Measurements from ENCODE around the gene CHRM4. TPM values are rescaled to one million over a fixed set of nuclear protein-coding genes. Genes with fewer than 3 reads are reported as not detected.
A peak's percentile ranks its signal among the peaks of the same experiment; 100 is the strongest.

The CHRM4 gene
- total and polyA plus RNA-seq, 2 of the 13 experiments (the other 11 are each of a cell fraction or from before 2014, with no cell fraction given) = 0.13 to 0.21 TPM

DNA sequence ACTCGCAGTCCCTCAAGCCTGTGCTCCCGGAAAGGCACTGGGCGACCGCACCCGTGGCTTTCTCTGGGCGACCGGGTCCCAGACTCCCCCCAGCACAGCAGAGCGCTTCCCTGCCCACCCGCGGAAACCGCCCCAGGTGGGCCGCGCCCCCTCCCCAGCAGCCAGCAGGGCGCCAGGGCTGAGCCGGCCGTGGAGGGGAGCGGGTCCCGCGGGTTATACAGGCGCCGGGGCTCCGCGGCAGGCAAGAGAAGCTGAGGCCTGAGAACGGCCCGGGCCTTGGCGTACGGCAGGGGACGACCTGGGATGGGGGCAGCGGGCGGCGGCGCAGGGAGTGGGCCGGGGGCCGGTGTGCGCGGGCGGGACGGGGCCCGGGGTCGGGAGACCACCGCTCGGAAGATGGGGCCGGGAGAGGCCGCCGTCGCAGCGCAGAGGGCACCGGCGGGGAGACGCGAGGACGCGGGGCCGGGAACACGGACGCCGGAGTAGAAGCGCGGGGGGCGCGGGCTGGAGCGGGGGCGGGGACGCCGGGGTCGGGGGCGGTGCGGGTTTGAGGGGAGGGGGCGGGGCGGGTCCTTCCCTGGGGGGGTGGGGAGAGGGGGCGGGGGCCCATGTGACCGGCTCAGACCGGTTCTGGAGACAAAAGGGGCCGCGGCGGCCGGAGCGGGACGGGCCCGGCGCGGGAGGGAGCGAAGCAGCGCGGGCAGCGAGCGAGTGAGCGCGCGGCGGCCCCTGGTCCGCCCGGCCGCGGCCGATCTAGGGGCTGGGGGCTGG, 10.3 kb downstream of the CHRM4 start, which contains the start of gene MDK (continued):
- TF ChIP-seq CENPT (CRISPR knock-in tag; IDR thresholded peaks at IDR 0.05; ENCODE audit: low read depth) = no peak
- TF ChIP-seq RBFOX2 (IDR thresholded peaks at IDR 0.05; ENCODE audit: low read depth, low read length) = peak; percentile 55
- no peak for TF ChIP-seq ZNF652 (CRISPR knock-in tag; IDR thresholded peaks at IDR 0.05; ENCODE audit: borderline replicate concordance, low read depth)
- TF ChIP-seq KLF15 (CRISPR knock-in tag; IDR thresholded peaks at IDR 0.05; ENCODE audit: borderline replicate concordance) = no peak
- no peak for TF ChIP-seq HNF4G (IDR thresholded peaks at IDR 0.05; ENCODE audit: borderline replicate concordance, low read depth, low read length)
- TF ChIP-seq HNF4G (CRISPR knock-in tag; IDR thresholded peaks at IDR 0.05; ENCODE audit: borderline replicate concordance, low read depth) = no peak
- no peak for TF ChIP-seq ZNF713 (CRISPR knock-in tag; IDR thresholded peaks at IDR 0.05)
- TF ChIP-seq THAP11 (CRISPR knock-in tag; IDR thresholded peaks at IDR 0.05) = no peak
- no peak for TF ChIP-seq HNRNPL (IDR thresholded peaks at IDR 0.05; ENCODE audit: low read depth, low read length)
- TF ChIP-seq CREB1 (IDR thresholded peaks at IDR 0.05) = no peak
- no peak for TF ChIP-seq CREB1 (CRISPR knock-in tag; IDR thresholded peaks at IDR 0.05)
- TF ChIP-seq NR2C2 (CRISPR knock-in tag; IDR thresholded peaks at IDR 0.05; ENCODE audit: borderline replicate concordance) = no peak
- TF ChIP-seq ZNF674 (CRISPR knock-in tag; IDR thresholded peaks at IDR 0.05; ENCODE audit: low read depth) = no peak
- TF ChIP-seq CBX1 (IDR thresholded peaks at IDR 0.05; ENCODE audit: low read depth) = no peak
- no peak for TF ChIP-seq SRSF1 (optimal IDR thresholded peaks at IDR 0.05; ENCODE audit: low read depth, low read length)
- TF ChIP-seq NFE2L2 (IDR thresholded peaks at IDR 0.05; ENCODE audit: low read length) = no peak
- no peak for TF ChIP-seq ZNF530 (CRISPR knock-in tag; IDR thresholded peaks at IDR 0.05; ENCODE audit: low read depth)
- no peak for TF ChIP-seq ZNF598 (CRISPR knock-in tag; IDR thresholded peaks at IDR 0.05; ENCODE audit: borderline replicate concordance)
- peak; percentile 26 for TF ChIP-seq RBM39 (IDR thresholded peaks at IDR 0.05; ENCODE audit: low read depth, low read length, poor library complexity, severe bottlenecking)
- no peak for TF ChIP-seq BHLHE40 (IDR thresholded peaks at IDR 0.05; ENCODE audit: low read length)
- peak; percentile 5 for TF ChIP-seq ASH2L (IDR thresholded peaks at IDR 0.05; ENCODE audit: insufficient read length, low read depth, low read length)
- TF ChIP-seq NKX3-1 (CRISPR knock-in tag; IDR thresholded peaks at IDR 0.05) = no peak
- TF ChIP-seq ZNF552 (CRISPR knock-in tag; IDR thresholded peaks at IDR 0.05; ENCODE audit: borderline replicate concordance) = no peak
- no peak for TF ChIP-seq ZNF839 (CRISPR knock-in tag; IDR thresholded peaks at IDR 0.05; ENCODE audit: borderline replicate concordance)
- TF ChIP-seq ZNF138 (CRISPR knock-in tag; IDR thresholded peaks at IDR 0.05; ENCODE audit: low read depth) = no peak
- TF ChIP-seq, protein P1, sequence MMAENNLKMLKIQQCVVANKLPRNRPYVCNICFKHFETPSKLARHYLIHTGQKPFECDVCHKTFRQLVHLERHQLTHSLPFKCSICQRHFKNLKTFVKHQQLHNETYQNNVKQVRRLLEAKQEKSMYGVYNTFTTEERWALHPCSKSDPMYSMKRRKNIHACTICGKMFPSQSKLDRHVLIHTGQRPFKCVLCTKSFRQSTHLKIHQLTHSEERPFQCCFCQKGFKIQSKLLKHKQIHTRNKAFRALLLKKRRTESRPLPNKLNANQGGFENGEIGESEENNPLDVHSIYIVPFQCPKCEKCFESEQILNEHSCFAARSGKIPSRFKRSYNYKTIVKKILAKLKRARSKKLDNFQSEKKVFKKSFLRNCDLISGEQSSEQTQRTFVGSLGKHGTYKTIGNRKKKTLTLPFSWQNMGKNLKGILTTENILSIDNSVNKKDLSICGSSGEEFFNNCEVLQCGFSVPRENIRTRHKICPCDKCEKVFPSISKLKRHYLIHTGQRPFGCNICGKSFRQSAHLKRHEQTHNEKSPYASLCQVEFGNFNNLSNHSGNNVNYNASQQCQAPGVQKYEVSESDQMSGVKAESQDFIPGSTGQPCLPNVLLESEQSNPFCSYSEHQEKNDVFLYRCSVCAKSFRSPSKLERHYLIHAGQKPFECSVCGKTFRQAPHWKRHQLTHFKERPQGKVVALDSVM (CRISPR knock-in tag; IDR thresholded peaks at IDR 0.05) = no peak
- TF ChIP-seq ZNF563 (CRISPR knock-in tag; IDR thresholded peaks at IDR 0.05) = peak; percentile 29; the same call in 1 of the 2 replicates
- no peak for TF ChIP-seq ZNF460 (CRISPR knock-in tag; IDR thresholded peaks at IDR 0.05; ENCODE audit: borderline replicate concordance)
- TF ChIP-seq ZNF550 (CRISPR knock-in tag; IDR thresholded peaks at IDR 0.05; ENCODE audit: borderline replicate concordance) = no peak
